IMR-90 (cell line): ENCODE results near the gene ACTN1. TPM values are rescaled to one million over a fixed set of nuclear protein-coding genes. Genes with fewer than 3 reads are reported as not detected.

Experiments used
- ATAC-seq: fragments of 200-7000 bp; cut with Tn5 transposase; 2 replicates; pipeline ENCODE4 v1.9.1; 2020; ENCODE audit warnings: low read depth, mild to moderate bottlenecking, moderate library complexity
- BruUV-seq: library from RNA; stranded (reverse); fragments of 400-500 nt; replicated peaks from 2 replicates; lab custom pipeline; 2021; lab: Mats Ljungman, UMichigan
- CTCF ChIA-PET: fragments of 300-600 bp; formaldehyde crosslinking; extraction: SDS; loops from one replicate; lab custom pipeline; 2021; ENCODE audit warnings: antibody characterized with exemption; lab: Yijun Ruan, JAX
- POLR2A ChIA-PET: fragments of 300-600 bp; sonication (Branson Sonifier 250); formaldehyde crosslinking; loops from one replicate; lab custom pipeline; 2022; ENCODE audit warnings: antibody characterized with exemption; ENCODE audit not compliant: unreplicated experiment; lab: Charles Lee
- DNase-seq: peaks from one replicate; pipeline ENCODE4 v3.0.0; 2013
- H2AFZ ChIP-seq: replicated peaks from 2 replicates; pipeline ENCODE3; 2013; ENCODE audit warnings: low read length, mild to moderate bottlenecking; ENCODE audit not compliant: poor library complexity
- H2AK5ac ChIP-seq: 2 replicates; pipeline ENCODE4 v1.6.1; 2013; ENCODE audit warnings: low read depth, low read length, inconsistent platforms
- H2AK9ac ChIP-seq: replicated peaks from 2 replicates; pipeline ENCODE3; 2013; ENCODE audit warnings: mild to moderate bottlenecking, low read depth, low read length, moderate library complexity; ENCODE audit not compliant: poor library complexity
- H2BK120ac ChIP-seq: 2 replicates; pipeline ENCODE4 v1.6.1; 2013; ENCODE audit warnings: low read depth, low read length, inconsistent platforms
- H2BK15ac ChIP-seq: 3 replicates; pipeline ENCODE4 v1.6.1; 2013; ENCODE audit warnings: low read depth, low read length, inconsistent platforms
- H2BK20ac ChIP-seq: 2 replicates; pipeline ENCODE4 v1.6.1; 2013; ENCODE audit warnings: low read depth, mild to moderate bottlenecking, inconsistent platforms, low read length, moderate library complexity
- H2BK5ac ChIP-seq: 2 replicates; pipeline ENCODE4 v1.6.1; 2013; ENCODE audit warnings: mild to moderate bottlenecking, low read depth, low read length, inconsistent platforms; ENCODE audit not compliant: poor library complexity, severe bottlenecking
- H3K14ac ChIP-seq: replicated peaks from 2 replicates; pipeline ENCODE4 v1.6.1; 2013; ENCODE audit warnings: low read depth, low read length, inconsistent platforms
- H3K18ac ChIP-seq: 2 replicates; pipeline ENCODE4 v1.6.1; 2013; ENCODE audit warnings: low read depth, low read length, control low read depth
- H3K23ac ChIP-seq: 2 replicates; pipeline ENCODE4 v1.6.1; 2013; ENCODE audit warnings: low read depth, low read length, inconsistent platforms
- H3K27ac ChIP-seq: 2 replicates; pipeline ENCODE4 v1.5.1; 2013; ENCODE audit warnings: mild to moderate bottlenecking, control low read depth, low read length; ENCODE audit not compliant: insufficient read depth
- H3K27me3 ChIP-seq: 2 replicates; pipeline ENCODE4 v1.6.1; 2013; ENCODE audit warnings: low read length; ENCODE audit not compliant: control insufficient read depth, insufficient read depth
- H3K36me3 ChIP-seq: 2 replicates; pipeline ENCODE4 v1.6.1; 2013; ENCODE audit warnings: low read length, mixed read lengths; ENCODE audit not compliant: control insufficient read depth, insufficient read depth
- H3K4ac ChIP-seq: 2 replicates; pipeline ENCODE4 v1.6.1; 2013; ENCODE audit warnings: low read depth, low read length, inconsistent platforms
- H3K4me1 ChIP-seq: 2 replicates; pipeline ENCODE4 v1.6.1; 2013; ENCODE audit warnings: low read length, mixed read lengths; ENCODE audit not compliant: control insufficient read depth, insufficient read depth
- H3K4me2 ChIP-seq: 2 replicates; pipeline ENCODE4 v1.6.1; 2013; ENCODE audit warnings: low read depth, mild to moderate bottlenecking, control low read depth, low read length, moderate library complexity
- H3K4me3 ChIP-seq: 2 replicates; pipeline ENCODE4 v1.5.1; 2013; ENCODE audit warnings: low read depth, mild to moderate bottlenecking, control low read depth, low read length, moderate library complexity; ENCODE audit not compliant: insufficient read depth
- H3K56ac ChIP-seq: 2 replicates; pipeline ENCODE4 v1.6.1; 2013; ENCODE audit warnings: low read length, inconsistent platforms; ENCODE audit not compliant: insufficient read depth; ENCODE audit errors: extremely low read depth
- H3K79me1 ChIP-seq, 2 experiments: 2 replicates each; pipeline ENCODE4 v1.6.1; 2013; ENCODE audit warnings: low read length in 2 of 2, inconsistent platforms in 1 of 2, low read depth in 1 of 2
- H3K9ac ChIP-seq: 2 replicates; pipeline ENCODE4 v1.6.1; 2013; ENCODE audit warnings: low read depth, low read length, control low read depth
- H3K9me1 ChIP-seq: 2 replicates; pipeline ENCODE4 v1.6.1; 2013; ENCODE audit warnings: low read length, inconsistent platforms; ENCODE audit not compliant: insufficient read depth
- H3K9me3 ChIP-seq: 2 replicates; pipeline ENCODE4 v1.6.1; 2013; ENCODE audit warnings: low read length; ENCODE audit not compliant: control insufficient read depth, insufficient read depth
- H4K20me1 ChIP-seq: 2 replicates; pipeline ENCODE4 v1.6.1; 2013; ENCODE audit warnings: low read length, inconsistent platforms; ENCODE audit not compliant: insufficient read depth
- H4K5ac ChIP-seq: 2 replicates; pipeline ENCODE4 v1.6.1; 2013; ENCODE audit warnings: mild to moderate bottlenecking, low read depth, low read length, control low read depth
- H4K8ac ChIP-seq, 2 experiments: 2 replicates each; pipeline ENCODE4 v1.6.1; 2013; ENCODE audit warnings: low read depth in 2 of 2, low read length in 2 of 2, control low read depth in 1 of 2, inconsistent platforms in 1 of 2
- H4K91ac ChIP-seq: 2 replicates; pipeline ENCODE4 v1.6.1; 2013; ENCODE audit warnings: low read depth, low read length, inconsistent platforms; ENCODE audit not compliant: insufficient read depth
- BHLHE40 ChIP-seq: fragments of 150-350 bp; IDR thresholded peaks from 2 replicates; pipeline ENCODE4 v1.6.1; 2016; ENCODE audit warnings: mild to moderate bottlenecking, low read depth, low read length
- CHD1 ChIP-seq: IDR thresholded peaks from 2 replicates; pipeline ENCODE4 v1.6.1; 2012; ENCODE audit warnings: low read depth, low read length, improper control_type of control experiment
- FOS ChIP-seq: fragments of 150-350 bp; IDR thresholded peaks from 2 replicates; pipeline ENCODE4 v1.6.1; 2016; ENCODE audit warnings: low read depth, low read length
- MAFK ChIP-seq: IDR thresholded peaks from 2 replicates; pipeline ENCODE4 v1.6.1; 2012; ENCODE audit warnings: low read depth, low read length, improper control_type of control experiment
- MAZ ChIP-seq: IDR thresholded peaks from 2 replicates; pipeline ENCODE4 v1.6.1; 2012; ENCODE audit warnings: low read depth, mild to moderate bottlenecking, low read length, improper control_type of control experiment, moderate library complexity, borderline replicate concordance
- MXI1 ChIP-seq: IDR thresholded peaks from 2 replicates; pipeline ENCODE4 v1.6.1; 2012; ENCODE audit warnings: low read depth, mild to moderate bottlenecking, low read length, moderate library complexity, borderline replicate concordance
- NFE2L2 ChIP-seq: fragments of 150-350 bp; IDR thresholded peaks from 2 replicates; pipeline ENCODE4 v1.6.1; 2016; ENCODE audit warnings: low read depth, mild to moderate bottlenecking, low read length
- POLR2A ChIP-seq: IDR thresholded peaks from 2 replicates; pipeline ENCODE4 v1.6.1; 2012; ENCODE audit warnings: mild to moderate bottlenecking, low read depth, low read length
- RAD21 ChIP-seq: IDR thresholded peaks from 2 replicates; pipeline ENCODE4 v1.6.1; 2012; ENCODE audit warnings: low read length, improper control_type of control experiment
- RCOR1 ChIP-seq: IDR thresholded peaks from 2 replicates; pipeline ENCODE4 v1.6.1; 2012; ENCODE audit warnings: mild to moderate bottlenecking, low read length, improper control_type of control experiment; ENCODE audit not compliant: insufficient replicate concordance
- RFX5 ChIP-seq: IDR thresholded peaks from 2 replicates; pipeline ENCODE4 v1.8.0; 2012; ENCODE audit warnings: low read depth, mild to moderate bottlenecking, low read length, moderate library complexity
- SMC3 ChIP-seq: fragments of 150-350 bp; IDR thresholded peaks from 2 replicates; pipeline ENCODE4 v1.6.1; 2016; ENCODE audit warnings: low read depth, mild to moderate bottlenecking, antibody characterized with exemption, low read length, moderate library complexity
- WGBS, 2 experiments: methylation state at CpG; one replicate each; pipeline versions ENCODE4 v1.1.5 to v1.1.7; 2013; ENCODE audit warnings: missing lambda C conversion rate in 2 of 2; ENCODE audit not compliant: insufficient read length in 1 of 2; ENCODE audit errors: extremely low coverage in 2 of 2; 5-methylcytosine and 5-hydroxymethylcytosine counted together
- dilution Hi-C: fragments of 300-500 bp; cut with HindIII; formaldehyde crosslinking; loops from one replicate; pipeline ENCODE4 v1.14.3; 2018; ENCODE audit warnings: low sequenced_read_pairs; ENCODE audit not compliant: unreplicated experiment
- in situ Hi-C: fragments of 300-500 bp; cut with MboI; formaldehyde crosslinking; loops from 3 replicates; pipeline ENCODE4 v1.14.3; 2019; ENCODE audit warnings: low sequenced_read_pairs, inconsistent platforms, mixed read lengths
- intact Hi-C: fragments of 100-400 bp; cut with micrococcal nuclease; formaldehyde crosslinking; loops from 2 replicates; pipeline ENCODE4 v1.10.0; 2022
- polyA plus RNA-seq, 3 experiments: library from polyadenylated mRNA; depleted of rRNA; stranded (reverse); fragments of >200 nt; gene quantifications; 2 replicates each; pipeline ENCODE4 v1.2.3, GENCODE V29; 2012; ENCODE audit warnings: low replicate concordance in 1 of 3
- total RNA-seq: library from RNA; depleted of rRNA; stranded (reverse); fragments of >200 nt; gene quantifications from 2 replicates; pipeline ENCODE4 v1.2.3, GENCODE V29; 2012
- TF ChIP-seq, protein P1 (sequence below): fragments of 150-350 bp; IDR thresholded peaks from 2 replicates; pipeline ENCODE4 v1.6.1; 2017; ENCODE audit warnings: mild to moderate bottlenecking, antibody characterized with exemption, low read length, low read depth
- TF ChIP-seq, protein P2 (sequence below): conservative IDR thresholded peaks from 2 replicates; pipeline ENCODE4 v1.5.1; 2012; ENCODE audit warnings: mild to moderate bottlenecking, low read depth, low read length, improper control_type of control experiment

Gene ACTN1
- total and polyA plus RNA-seq, 2 of the 4 experiments (the other 2 are of a cell fraction): 684 to 766 TPM

DNA sequence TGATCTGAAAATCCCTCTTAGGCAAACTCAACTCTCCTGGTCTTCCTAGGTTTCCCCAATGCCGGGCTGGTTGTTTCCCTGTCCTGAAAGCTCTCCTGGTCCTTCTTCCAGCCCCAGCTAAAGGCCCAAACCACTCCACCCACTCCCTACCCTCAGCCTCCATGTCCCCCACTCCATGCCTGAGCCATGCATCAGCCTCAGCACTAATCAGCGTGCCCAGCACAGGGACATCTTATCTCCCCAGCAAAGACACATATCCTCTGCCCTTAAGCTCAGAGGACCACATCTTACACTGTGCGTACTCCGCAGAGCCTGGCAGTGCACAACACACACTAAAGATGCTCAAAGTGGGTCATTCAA is 25.9 kb downstream of the ACTN1 start:
- 8% methylated on average over 2 of the region's 4 CpGs; no CpG with 5 or more reads in 1 of the 2 experiments for WGBS, 2 experiments
- intact Hi-C loops (no loop called here), dilution Hi-C loops (no loop called here), in situ Hi-C loops (no loop called here)
- H4K91ac ChIP-seq: peak overlapping the region; percentile 79
- H4K8ac ChIP-seq: peak overlapping the region; percentile 32 to 75; a peak in 2 of 4 replicates
- H3K9ac ChIP-seq: peak overlapping the region; percentile 73
- peaks cover 65% of the 10 kb centered on the region for H3K4me1 ChIP-seq
- peak overlapping the region; percentile 87 for H2AK5ac ChIP-seq
- peak overlapping the region; percentile 76 for H2BK5ac ChIP-seq
- H3K56ac ChIP-seq: no peak overlapping the region; the same call in 1 of the 2 replicates
- peaks cover 99% of the 10 kb centered on the region for H4K20me1 ChIP-seq
- BruUV-seq: no TSS peak
- no peaks in the 10 kb centered on the region for H3K27me3 ChIP-seq
- peaks cover 35% of the 10 kb centered on the region for H3K36me3 ChIP-seq
- H3K14ac ChIP-seq: peak overlapping the region; percentile 95
- H2BK20ac ChIP-seq: no peak overlapping the region; the same call in 1 of the 2 replicates
- DNase-seq (no peak), ATAC-seq (no peak)
- H3K27ac ChIP-seq: peak overlapping the region; percentile 76
- no peak overlapping the region for H2AK9ac ChIP-seq
- H2BK120ac ChIP-seq: peak overlapping the region; percentile 75
- H3K18ac ChIP-seq: peak overlapping the region; percentile 31
- peak overlapping the region; percentile 25; the same call in 1 of the 3 replicates for H2BK15ac ChIP-seq
- ChIA-PET POLR2A (interaction anchor here (0.7 to 1.0 kb wide), 2 partner anchors 23 to 314 kb away, joined by 3 to 9 read pairs; no protein-coding TSS in a partner anchor), CTCF (interaction anchor here (1.1 kb wide), 1 partner anchor 39 kb away, joined by 3 read pairs; no protein-coding TSS in a partner anchor)
- H4K5ac ChIP-seq: peak overlapping the region; percentile 76; the same call in 1 of the 2 replicates
- H3K4me2 ChIP-seq: peak overlapping the region; percentile 24
- H3K4me3 ChIP-seq: no peak overlapping the region
- TF ChIP-seq NFE2L2 (no peak), MXI1 (no peak), RFX5 (no peak), BHLHE40 (no peak), MAFK (no peak), RAD21 (no peak), POLR2A (no peak), MAZ (no peak; the same call in 1 of the 2 replicates), RCOR1 (no peak), CHD1 (no peak), SMC3 (no peak), FOS (no peak)
- TF ChIP-seq, protein P1, sequence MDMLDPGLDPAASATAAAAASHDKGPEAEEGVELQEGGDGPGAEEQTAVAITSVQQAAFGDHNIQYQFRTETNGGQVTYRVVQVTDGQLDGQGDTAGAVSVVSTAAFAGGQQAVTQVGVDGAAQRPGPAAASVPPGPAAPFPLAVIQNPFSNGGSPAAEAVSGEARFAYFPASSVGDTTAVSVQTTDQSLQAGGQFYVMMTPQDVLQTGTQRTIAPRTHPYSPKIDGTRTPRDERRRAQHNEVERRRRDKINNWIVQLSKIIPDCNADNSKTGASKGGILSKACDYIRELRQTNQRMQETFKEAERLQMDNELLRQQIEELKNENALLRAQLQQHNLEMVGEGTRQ: no peak
- TF ChIP-seq, protein P2, sequence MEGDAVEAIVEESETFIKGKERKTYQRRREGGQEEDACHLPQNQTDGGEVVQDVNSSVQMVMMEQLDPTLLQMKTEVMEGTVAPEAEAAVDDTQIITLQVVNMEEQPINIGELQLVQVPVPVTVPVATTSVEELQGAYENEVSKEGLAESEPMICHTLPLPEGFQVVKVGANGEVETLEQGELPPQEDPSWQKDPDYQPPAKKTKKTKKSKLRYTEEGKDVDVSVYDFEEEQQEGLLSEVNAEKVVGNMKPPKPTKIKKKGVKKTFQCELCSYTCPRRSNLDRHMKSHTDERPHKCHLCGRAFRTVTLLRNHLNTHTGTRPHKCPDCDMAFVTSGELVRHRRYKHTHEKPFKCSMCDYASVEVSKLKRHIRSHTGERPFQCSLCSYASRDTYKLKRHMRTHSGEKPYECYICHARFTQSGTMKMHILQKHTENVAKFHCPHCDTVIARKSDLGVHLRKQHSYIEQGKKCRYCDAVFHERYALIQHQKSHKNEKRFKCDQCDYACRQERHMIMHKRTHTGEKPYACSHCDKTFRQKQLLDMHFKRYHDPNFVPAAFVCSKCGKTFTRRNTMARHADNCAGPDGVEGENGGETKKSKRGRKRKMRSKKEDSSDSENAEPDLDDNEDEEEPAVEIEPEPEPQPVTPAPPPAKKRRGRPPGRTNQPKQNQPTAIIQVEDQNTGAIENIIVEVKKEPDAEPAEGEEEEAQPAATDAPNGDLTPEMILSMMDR: no peak
- H2AFZ ChIP-seq: peak overlapping the region; percentile 28
- peak overlapping the region; percentile 84 for H3K4ac ChIP-seq
- H3K79me1 ChIP-seq: peaks cover 0 to 54% of the 10 kb centered on the region in 2 experiments; a peak in 2 of 4 replicates
- no peaks in the 10 kb centered on the region for H3K9me3 ChIP-seq
- peaks cover 42% of the 10 kb centered on the region for H3K9me1 ChIP-seq
- peak overlapping the region; percentile 95 for H3K23ac ChIP-seq
